HCT116 (cell line): Measurements from ENCODE around the gene SMIM24.

ENCODE experiments used
- EZH2 ChIP-seq: fragments of 200-600 bp; sonication (generic); IDR thresholded peaks from 2 replicates; pipeline ENCODE4 v1.6.1; 2017; ENCODE audit warnings: antibody characterized with exemption, mixed run types
- EZH2phosphoT487 ChIP-seq: fragments of 200-600 bp; IDR thresholded peaks from 2 replicates; pipeline ENCODE4 v1.6.1; 2018; ENCODE audit warnings: antibody characterized with exemption, borderline replicate concordance
- POLR2A ChIP-seq: IDR thresholded peaks from 2 replicates; pipeline ENCODE4 v1.7.0; 2011; ENCODE audit warnings: borderline replicate concordance; ENCODE audit not compliant: insufficient read depth, insufficient read length; ENCODE audit errors: extremely low read depth
- POLR2AphosphoS5 ChIP-seq: IDR thresholded peaks from 2 replicates; pipeline ENCODE4 v1.6.1; 2011; ENCODE audit warnings: mild to moderate bottlenecking, low read depth, low read length, moderate library complexity
- RAD21 ChIP-seq: IDR thresholded peaks from 2 replicates; pipeline ENCODE4 v1.6.1; 2012; ENCODE audit warnings: low read depth, mild to moderate bottlenecking
- SIN3A ChIP-seq: IDR thresholded peaks from 2 replicates; pipeline ENCODE4 v1.6.1; 2012; ENCODE audit warnings: low read depth
- YY1 ChIP-seq: IDR thresholded peaks from 2 replicates; pipeline ENCODE4 v1.6.1; 2011; ENCODE audit warnings: low read length, low read depth, moderate library complexity, mild to moderate bottlenecking; ENCODE audit not compliant: insufficient replicate concordance; ENCODE audit errors: extremely low read depth
- ZNF274 ChIP-seq: fragments of 200-500 bp; sonication (Bioruptor generic); IDR thresholded peaks from 2 replicates; pipeline ENCODE4 v1.6.1; 2014; ENCODE audit warnings: mild to moderate bottlenecking, low read depth, low read length, inconsistent platforms
- TF ChIP-seq, protein P1 (sequence below), 3 experiments: fragments of 200-600 bp in 1 of 3; sonication (generic) in 1 of 3; IDR thresholded peaks in 2 of 3; conservative IDR thresholded peaks in 1 of 3; 2 replicates each; pipeline ENCODE4 v1.5.1; 2012 to 2017; ENCODE audit warnings: low read depth in 2 of 3, low read length in 2 of 3, antibody characterized with exemption in 1 of 3, borderline replicate concordance in 1 of 3, control low read depth in 1 of 3, mild to moderate bottlenecking in 1 of 3, mixed read lengths in 1 of 3, mixed run types in 1 of 3, moderate library complexity in 1 of 3; ENCODE audit not compliant: insufficient read depth in 1 of 3
- TF ChIP-seq, protein P2 (sequence below): IDR thresholded peaks from 2 replicates; pipeline ENCODE4 v1.6.1; 2011; ENCODE audit warnings: mild to moderate bottlenecking, low read length, moderate library complexity; ENCODE audit not compliant: insufficient replicate concordance; ENCODE audit errors: extremely low read depth
- TF ChIP-seq, protein P3 (sequence below): IDR thresholded peaks from 2 replicates; pipeline ENCODE4 v1.6.1; 2012

DNA sequence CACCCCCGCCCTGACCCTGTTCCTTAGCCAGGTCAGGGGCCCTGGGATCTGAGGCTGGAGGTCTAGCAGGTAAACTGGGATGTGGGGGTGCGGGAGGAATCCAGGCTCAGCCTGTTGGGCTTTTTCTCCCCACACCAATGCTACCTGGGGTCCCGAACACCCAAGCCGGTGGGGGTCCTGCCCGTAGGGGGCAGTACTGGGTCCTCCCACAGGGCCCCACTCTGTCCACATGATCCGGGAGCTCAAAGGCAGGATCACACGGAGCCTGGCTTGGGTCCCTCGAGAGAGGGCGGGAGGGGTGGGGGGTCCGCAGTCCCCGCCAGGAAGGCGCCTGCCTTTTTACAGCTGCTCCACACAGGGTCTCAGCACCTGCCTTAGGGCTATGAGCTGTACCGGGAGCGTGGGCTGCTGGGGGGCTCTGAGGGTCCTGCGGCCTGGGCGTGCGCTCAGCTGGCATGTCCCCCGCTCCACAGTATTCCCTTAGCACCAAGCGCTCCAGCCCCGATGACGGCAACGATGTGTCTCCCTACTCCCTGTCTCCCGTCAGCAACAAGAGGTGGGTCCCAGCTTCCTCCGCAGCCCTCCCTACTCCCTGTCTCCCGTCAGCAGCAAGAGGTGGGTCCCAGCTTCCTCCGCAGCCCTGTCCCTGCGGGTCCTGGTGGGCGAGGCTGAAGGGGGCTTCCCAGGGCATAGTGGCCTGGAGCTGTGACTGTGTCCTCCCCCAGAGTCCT lies 46.3 kb upstream of the SMIM24 start:
- no peak for TF ChIP-seq POLR2A
- TF ChIP-seq, protein P1, sequence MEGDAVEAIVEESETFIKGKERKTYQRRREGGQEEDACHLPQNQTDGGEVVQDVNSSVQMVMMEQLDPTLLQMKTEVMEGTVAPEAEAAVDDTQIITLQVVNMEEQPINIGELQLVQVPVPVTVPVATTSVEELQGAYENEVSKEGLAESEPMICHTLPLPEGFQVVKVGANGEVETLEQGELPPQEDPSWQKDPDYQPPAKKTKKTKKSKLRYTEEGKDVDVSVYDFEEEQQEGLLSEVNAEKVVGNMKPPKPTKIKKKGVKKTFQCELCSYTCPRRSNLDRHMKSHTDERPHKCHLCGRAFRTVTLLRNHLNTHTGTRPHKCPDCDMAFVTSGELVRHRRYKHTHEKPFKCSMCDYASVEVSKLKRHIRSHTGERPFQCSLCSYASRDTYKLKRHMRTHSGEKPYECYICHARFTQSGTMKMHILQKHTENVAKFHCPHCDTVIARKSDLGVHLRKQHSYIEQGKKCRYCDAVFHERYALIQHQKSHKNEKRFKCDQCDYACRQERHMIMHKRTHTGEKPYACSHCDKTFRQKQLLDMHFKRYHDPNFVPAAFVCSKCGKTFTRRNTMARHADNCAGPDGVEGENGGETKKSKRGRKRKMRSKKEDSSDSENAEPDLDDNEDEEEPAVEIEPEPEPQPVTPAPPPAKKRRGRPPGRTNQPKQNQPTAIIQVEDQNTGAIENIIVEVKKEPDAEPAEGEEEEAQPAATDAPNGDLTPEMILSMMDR (IDR thresholded peaks at IDR 0.05 in 2 of 3, conservative IDR thresholded peaks at IDR 0.05 in 1 of 3; ENCODE audit: borderline replicate concordance in 1 of 3, insufficient read depth in 1 of 3, low read depth in 2 of 3, low read length in 2 of 3) = peak in 2 of 3 experiments; percentile 8 to 24; a peak in 1 of 6 replicates
- TF ChIP-seq, protein P2, sequence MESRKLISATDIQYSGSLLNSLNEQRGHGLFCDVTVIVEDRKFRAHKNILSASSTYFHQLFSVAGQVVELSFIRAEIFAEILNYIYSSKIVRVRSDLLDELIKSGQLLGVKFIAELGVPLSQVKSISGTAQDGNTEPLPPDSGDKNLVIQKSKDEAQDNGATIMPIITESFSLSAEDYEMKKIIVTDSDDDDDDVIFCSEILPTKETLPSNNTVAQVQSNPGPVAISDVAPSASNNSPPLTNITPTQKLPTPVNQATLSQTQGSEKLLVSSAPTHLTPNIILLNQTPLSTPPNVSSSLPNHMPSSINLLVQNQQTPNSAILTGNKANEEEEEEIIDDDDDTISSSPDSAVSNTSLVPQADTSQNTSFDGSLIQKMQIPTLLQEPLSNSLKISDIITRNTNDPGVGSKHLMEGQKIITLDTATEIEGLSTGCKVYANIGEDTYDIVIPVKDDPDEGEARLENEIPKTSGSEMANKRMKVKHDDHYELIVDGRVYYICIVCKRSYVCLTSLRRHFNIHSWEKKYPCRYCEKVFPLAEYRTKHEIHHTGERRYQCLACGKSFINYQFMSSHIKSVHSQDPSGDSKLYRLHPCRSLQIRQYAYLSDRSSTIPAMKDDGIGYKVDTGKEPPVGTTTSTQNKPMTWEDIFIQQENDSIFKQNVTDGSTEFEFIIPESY = no peak
- TF ChIP-seq POLR2AphosphoS5 = no peak
- no peak for TF ChIP-seq EZH2phosphoT487
- TF ChIP-seq YY1 = no peak
- TF ChIP-seq EZH2 = no peak
- TF ChIP-seq SIN3A = no peak
- TF ChIP-seq ZNF274 = no peak
- TF ChIP-seq RAD21 = no peak
- TF ChIP-seq, protein P3, sequence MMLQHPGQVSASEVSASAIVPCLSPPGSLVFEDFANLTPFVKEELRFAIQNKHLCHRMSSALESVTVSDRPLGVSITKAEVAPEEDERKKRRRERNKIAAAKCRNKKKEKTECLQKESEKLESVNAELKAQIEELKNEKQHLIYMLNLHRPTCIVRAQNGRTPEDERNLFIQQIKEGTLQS = no peak
